GM18861 (cell line): ENCODE measurements around the gene COL13A1.

Experiments
- ATAC-seq: cut with Tn5 transposase; IDR thresholded peaks from one replicate; pipeline ENCODE4 v1.9.1; 2021; ENCODE audit not compliant: unreplicated experiment

COL13A1 gene

GRCh38 chr10:69884024-69884367 lies 82.3 kb downstream of the COL13A1 start:
- no peak for ATAC-seq

- ATAC-seq, result no peak
Measured at GRCh38 chr10:69884686-69885085, 83.0 kb downstream of the COL13A1 start.

DNA sequence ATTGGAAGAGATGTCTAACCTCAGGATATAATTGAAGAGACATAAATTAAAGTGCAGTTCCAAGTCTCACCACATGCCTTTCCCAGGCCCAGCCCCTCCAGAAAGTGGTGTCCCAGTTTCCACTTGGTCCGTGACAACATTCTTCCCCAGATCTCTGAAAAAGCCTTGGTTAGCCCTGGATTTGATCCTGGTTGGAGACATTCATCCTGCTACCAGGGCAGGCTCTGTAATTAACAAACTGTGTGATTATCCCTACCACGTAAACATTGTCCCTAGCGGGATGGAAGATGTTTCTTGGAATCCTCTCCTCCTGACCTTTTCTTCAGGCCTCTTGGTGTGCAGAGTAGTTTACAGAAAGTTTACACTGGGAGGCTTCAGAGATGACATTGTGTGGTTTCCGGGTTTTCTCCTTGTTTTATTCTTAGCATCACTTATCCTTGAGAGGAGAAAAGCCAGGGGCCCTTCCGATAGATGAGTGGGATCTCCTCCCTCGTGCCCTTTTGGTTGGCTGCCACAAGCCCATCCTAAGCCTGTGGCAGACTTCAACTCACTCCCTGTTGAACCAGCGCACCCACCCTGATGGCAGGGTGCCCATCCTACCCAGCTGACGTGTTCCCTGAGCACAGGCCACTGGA lies 83.8 kb downstream of the COL13A1 start:
- no peak for ATAC-seq

DNA sequence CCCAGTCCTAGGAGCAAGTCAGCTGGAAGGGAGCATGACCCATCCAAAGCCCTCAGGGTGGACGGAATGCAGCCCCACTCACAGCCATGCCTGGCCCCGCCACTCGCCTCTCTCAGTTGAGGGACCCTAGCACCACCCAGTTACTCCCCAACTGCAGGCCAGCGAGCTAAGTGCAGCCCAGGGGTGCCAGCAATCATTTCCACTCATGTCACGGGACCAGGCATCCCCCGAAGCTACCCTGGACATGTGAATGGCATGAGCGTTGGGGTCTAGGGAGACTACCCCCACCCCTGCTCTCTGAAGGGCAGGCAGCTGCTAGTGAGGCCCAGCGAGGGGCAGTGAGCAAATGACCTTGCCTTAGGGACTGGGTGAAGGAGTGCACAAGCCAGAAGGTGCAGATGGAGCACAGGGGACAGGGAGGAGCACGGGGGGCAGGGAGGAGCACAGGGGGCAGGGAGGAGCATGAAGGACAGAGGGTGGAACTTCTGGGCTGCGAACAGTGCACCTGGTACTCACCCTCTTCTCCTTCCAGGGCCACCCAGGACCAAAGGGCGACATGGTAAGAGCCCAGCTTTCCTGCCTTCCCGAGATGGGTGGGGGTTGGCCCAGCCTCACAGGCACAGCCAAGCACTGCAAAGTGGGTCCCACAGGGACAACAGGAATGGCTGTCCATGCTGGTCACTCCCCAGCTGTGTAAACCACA lies 87.3 kb downstream of the COL13A1 start:
- no peak for ATAC-seq

GRCh38 chr10:69890065-69890847 lies 88.5 kb downstream of the COL13A1 start:
- ATAC-seq, result no peak

DNA sequence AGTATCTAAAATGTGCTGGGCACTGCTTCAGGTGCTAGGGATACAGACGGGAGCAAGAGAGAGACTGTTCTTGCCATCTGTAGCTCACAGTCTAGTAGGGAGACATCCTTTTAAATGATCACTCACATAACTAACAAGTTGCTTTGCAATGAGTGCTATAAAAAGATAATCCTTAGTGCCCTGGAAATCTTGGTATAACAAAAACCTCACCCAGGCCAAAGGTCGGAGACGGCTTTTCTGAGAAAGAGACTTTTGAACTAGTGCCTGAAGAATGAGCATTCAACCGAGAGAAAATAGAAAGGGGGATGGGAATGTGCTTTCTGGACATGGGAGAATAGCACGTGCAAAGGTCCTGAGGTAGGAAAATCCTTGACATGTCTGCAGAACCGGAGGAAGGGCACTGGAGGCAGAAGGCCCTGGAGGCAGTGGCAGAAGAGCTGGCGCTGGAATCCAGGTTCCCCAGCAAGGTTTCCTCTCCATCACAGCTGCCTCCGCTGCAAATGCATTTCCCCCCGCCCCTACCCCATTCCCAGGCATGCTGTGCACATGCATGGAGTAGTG lies 89.4 kb downstream of the COL13A1 start:
- ATAC-seq, result no peak

DNA sequence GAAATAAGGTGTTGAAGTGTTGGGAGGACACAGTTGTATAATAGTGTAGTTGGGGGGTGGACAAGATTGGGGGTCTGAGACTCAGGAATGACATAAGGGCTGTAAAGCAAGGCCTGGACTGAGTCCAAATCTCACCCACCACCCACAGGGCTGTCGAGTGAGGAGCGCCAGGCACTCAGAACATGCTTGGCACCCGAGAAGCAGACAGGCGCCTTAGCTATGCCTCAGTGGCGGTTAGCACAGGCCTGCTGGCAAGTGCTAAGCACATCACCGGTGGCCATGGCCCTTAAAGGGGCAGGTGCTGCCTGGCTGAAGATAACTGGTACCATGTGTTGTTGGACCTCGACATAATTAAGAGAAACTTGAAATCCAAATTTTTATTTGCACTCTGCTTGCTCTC lies 90.7 kb downstream of the COL13A1 start:
- no peak for ATAC-seq

DNA sequence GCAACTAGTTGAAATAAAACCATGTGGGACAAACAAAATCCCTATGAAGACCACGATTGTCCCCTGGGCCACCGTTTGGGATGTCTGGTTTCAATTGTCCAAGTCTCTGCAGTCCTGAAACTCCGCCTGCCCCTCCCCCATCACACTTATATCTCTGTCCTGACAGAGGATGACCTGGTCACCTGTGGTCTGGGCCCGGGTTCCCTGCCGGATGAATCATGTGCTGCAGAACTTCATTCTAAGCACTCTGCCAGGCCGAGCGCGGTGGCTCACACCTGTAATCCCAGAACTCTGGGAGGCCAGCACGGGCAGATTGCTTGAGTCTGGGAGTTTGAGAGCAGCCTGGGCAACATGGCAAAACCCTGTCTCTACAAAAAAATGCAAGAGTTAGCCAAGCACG lies 91.1 kb downstream of the COL13A1 start:
- no peak for ATAC-seq

- ATAC-seq, result no peak
Measured at GRCh38 chr10:69893271-69893900, 91.7 kb downstream of the COL13A1 start.

- ATAC-seq, result no peak
Measured at GRCh38 chr10:69894156-69894555, 92.5 kb downstream of the COL13A1 start.

GRCh38 chr10:69895759-69896158 lies 94.1 kb downstream of the COL13A1 start:
- ATAC-seq, result no peak

- ATAC-seq, result no peak
Measured at GRCh38 chr10:69896606-69897231, 95.0 kb downstream of the COL13A1 start.

- ATAC-seq, result no peak
Measured at GRCh38 chr10:69897432-69897831, 95.7 kb downstream of the COL13A1 start.

- ATAC-seq, result no peak
Measured at GRCh38 chr10:69897999-69898398, 96.3 kb downstream of the COL13A1 start.

- ATAC-seq, result no peak
Measured at GRCh38 chr10:69898524-69898923, 96.8 kb downstream of the COL13A1 start.

DNA sequence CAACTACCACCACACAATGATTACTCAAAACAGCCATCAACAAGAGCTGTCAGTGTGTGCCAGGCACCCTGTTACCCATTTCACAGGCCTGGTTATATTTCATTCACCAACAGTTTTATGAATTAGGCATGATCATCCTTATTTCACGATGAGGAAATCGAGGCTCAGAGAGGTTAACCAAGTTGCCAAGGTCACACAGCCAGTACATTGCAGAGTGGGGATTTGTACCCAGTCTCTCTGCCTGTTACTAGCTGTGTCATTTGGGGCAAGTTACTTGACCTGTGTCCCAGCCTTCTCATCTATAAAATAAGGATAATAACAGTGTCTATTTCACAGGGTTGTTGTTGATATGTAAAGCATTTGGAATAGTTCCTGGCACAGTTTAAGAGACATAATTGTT lies 97.2 kb downstream of the COL13A1 start:
- ATAC-seq, result no peak

DNA sequence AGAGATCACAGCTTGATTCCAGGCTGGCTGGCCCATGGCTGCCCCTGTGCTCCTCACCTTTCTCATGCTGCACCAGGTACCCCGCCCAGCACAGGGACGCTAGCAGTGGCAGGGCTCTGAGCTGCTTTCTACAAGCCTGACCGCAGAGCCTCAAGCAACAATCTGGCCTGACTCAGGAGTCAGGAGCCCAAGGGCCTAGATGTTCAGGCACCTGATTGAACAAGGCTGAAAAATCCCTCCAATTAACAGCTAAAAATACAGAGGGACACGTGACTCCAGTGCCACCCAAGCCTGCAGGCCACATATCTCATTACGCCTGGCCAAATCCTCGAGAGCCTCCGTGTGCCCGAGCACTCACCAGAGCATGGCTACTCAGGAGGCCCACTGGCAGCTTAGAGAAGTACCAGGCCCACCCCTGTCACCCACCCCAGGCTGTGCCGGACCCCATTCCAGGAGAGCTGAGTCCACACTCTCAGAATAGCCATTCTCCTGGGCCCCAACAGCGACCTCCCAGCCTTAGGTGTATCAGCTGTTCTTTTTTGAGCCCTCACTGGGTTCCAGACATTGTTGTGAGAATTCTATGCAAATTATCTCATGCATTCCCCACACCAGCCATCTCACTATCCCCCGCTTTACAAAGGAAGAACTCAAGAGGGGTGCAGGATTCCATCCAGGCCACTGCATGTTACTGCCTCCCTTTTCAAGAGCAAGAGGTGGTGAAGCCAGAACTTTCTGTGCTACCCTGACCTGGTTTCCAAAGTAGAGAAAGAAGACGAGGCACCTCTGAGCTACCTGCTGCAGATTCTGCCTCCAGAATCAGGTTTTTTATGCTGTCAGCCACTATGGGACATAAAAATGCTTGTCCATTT lies 98.3 kb downstream of the COL13A1 start:
- ATAC-seq, result no peak

- ATAC-seq, result no peak
Measured at GRCh38 chr10:69901022-69901421, 99.3 kb downstream of the COL13A1 start.

DNA sequence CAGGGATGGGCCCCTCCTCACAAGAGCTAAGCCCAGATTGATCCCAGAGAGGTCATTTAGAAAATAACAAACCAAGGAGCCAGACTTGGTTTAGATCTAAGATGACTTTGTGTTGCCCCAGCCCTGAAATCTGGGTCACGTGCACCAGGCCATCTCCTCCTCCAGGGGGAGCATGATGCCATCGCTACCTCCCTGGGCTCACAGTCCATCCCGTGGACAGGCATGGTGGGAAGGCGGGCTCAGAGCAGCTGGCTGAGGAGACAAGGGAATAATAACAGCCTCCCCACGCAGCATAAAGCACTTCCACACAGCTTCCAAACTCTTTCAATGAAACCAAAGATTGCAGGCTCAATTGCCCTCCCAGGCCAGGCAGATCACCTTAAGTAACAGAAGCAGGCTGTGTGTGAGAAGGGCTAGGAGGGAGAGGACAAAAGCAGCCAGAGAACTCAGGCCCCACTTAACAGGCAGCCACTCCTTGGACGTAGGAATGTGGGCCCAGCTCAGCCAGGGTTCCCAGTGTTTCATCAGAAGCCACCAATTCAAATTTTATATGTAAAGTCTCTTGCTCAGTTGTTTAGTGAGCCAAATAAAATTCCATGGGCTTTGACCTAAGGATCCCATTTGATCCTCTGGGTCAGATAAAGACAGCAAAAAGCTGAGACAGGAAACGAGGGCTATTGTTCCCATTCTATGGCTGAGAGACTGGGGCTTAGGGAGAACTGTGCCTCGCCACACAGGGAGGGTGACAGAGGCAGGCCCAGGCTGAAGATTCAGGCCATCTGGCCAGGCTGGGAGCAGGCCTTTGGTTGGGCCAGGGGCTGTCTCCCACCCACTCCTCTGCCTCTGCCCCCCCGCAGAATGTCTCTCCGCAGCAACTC lies 100.2 kb downstream of the COL13A1 start:
- ATAC-seq, result no peak
